Endothelial cell of umbilical vein (primary cell): ENCODE results near the gene UBXN6. TPM values are rescaled to one million over a fixed set of nuclear protein-coding genes. Genes with fewer than 3 reads are reported as not detected.

ENCODE experiments used
- BruUV-seq: library from RNA; stranded (reverse); fragments of 400-500 nt; replicated peaks from 2 replicates; lab custom pipeline; 2021; lab: Mats Ljungman, UMichigan
- CTCF ChIA-PET: fragments of 300-600, 350-600 bp; sonication (Branson Sonifier 250); formaldehyde crosslinking; loops from one replicate; lab custom pipeline; 2021; ENCODE audit warnings: antibody characterized with exemption, inconsistent platforms; lab: Charles Lee
- POLR2A ChIA-PET: fragments of 300-600, 350-600 bp; sonication (Branson Sonifier 250); formaldehyde crosslinking; loops from one replicate; lab custom pipeline; 2021; ENCODE audit warnings: antibody characterized with exemption, inconsistent platforms; lab: Charles Lee
- DNase-seq: peaks from one replicate; pipeline ENCODE4 v3.0.0-alpha.2; 2011; ENCODE audit warnings: low read depth, low spot score
- FAIRE-seq: peaks from 2 replicates; lab custom pipeline; 2011; peaks lifted over from hg19 to GRCh38; lab: Jason Lieb, UNC
- H2AFZ ChIP-seq: 2 replicates; pipeline ENCODE4 v1.6.0; 2012; ENCODE audit warnings: low read depth, low read length, control low read depth, inconsistent platforms
- H3K27ac ChIP-seq: 2 replicates; pipeline ENCODE4 v1.5.1; 2011; ENCODE audit warnings: low read depth, mild to moderate bottlenecking, control low read depth, low read length, moderate library complexity; ENCODE audit not compliant: insufficient read depth
- H3K27me3 ChIP-seq, 2 experiments: 2 replicates each; pipeline versions ENCODE4 v1.6.0 to v1.6.1; 2011; ENCODE audit warnings: low read length in 2 of 2, mixed read lengths in 1 of 2; ENCODE audit not compliant: control insufficient read depth in 2 of 2, insufficient read depth in 2 of 2
- H3K36me3 ChIP-seq, 2 experiments: 2 replicates in 1 of 2; 3 replicates in 1 of 2; pipeline ENCODE4 v1.5.1; 2011; ENCODE audit warnings: low read length in 2 of 2, mild to moderate bottlenecking in 1 of 2, moderate library complexity in 1 of 2; ENCODE audit not compliant: control insufficient read depth in 2 of 2, insufficient read depth in 2 of 2; ENCODE audit errors: extremely low read depth in 1 of 2
- H3K4me1 ChIP-seq: 3 replicates; pipeline ENCODE4 v1.5.1; 2011; ENCODE audit warnings: mild to moderate bottlenecking, low read length; ENCODE audit not compliant: control insufficient read depth, insufficient read depth; ENCODE audit errors: extremely low read depth
- H3K4me2 ChIP-seq: 2 replicates; pipeline ENCODE4 v1.6.1; 2011; ENCODE audit warnings: low read length, control low read depth, mixed read lengths; ENCODE audit not compliant: insufficient read depth
- H3K4me3 ChIP-seq, 3 experiments: fragments of 200-600 bp in 1 of 3; sonication (generic), shearing (Covaris generic) in 1 of 3; replicated peaks in 1 of 3; 2 replicates each; pipeline ENCODE4 v1.5.1; 2011 to 2016; ENCODE audit warnings: control low read depth in 3 of 3, low read length in 3 of 3, mild to moderate bottlenecking in 2 of 3, inconsistent platforms in 1 of 3, low read depth in 1 of 3, moderate library complexity in 1 of 3; ENCODE audit not compliant: insufficient read depth in 1 of 3
- H3K79me2 ChIP-seq: 2 replicates; pipeline ENCODE4 v1.6.0; 2012; ENCODE audit warnings: low read length, inconsistent platforms; ENCODE audit not compliant: control insufficient read depth, insufficient read depth
- H3K9ac ChIP-seq: replicated peaks from 2 replicates; pipeline ENCODE3; 2011; ENCODE audit warnings: low read length, control low read depth; ENCODE audit not compliant: insufficient read depth; ENCODE audit errors: extremely low read depth
- H3K9me1 ChIP-seq: replicated peaks from 3 replicates; pipeline ENCODE4 v1.6.0; 2011; ENCODE audit warnings: mild to moderate bottlenecking, low read length; ENCODE audit not compliant: control insufficient read depth, insufficient read depth; ENCODE audit errors: extremely low read depth
- H3K9me3 ChIP-seq: replicated peaks from 2 replicates; pipeline ENCODE4 v1.5.1; 2012; ENCODE audit warnings: low read length, inconsistent platforms; ENCODE audit not compliant: control insufficient read depth, insufficient read depth
- H4K20me1 ChIP-seq: replicated peaks from 2 replicates; pipeline ENCODE3; 2011; ENCODE audit warnings: mild to moderate bottlenecking, low read length; ENCODE audit not compliant: control insufficient read depth, insufficient read depth; ENCODE audit errors: extremely low read depth
- CTCF ChIP-seq, 2 donors: IDR thresholded peaks; 1 replicate in 1 of 2; 2 replicates in 1 of 2; pipeline ENCODE4 v1.5.1; 2011; ENCODE audit warnings: low read length in 2 of 2, mild to moderate bottlenecking in 2 of 2, moderate library complexity in 2 of 2, control low read depth in 1 of 2, inconsistent platforms in 1 of 2, low read depth in 1 of 2; ENCODE audit not compliant: insufficient read depth in 1 of 2; ENCODE audit errors: extremely low read depth in 1 of 2
- EZH2 ChIP-seq: IDR thresholded peaks from 2 replicates; pipeline ENCODE4 v1.6.1; 2012; ENCODE audit warnings: borderline replicate concordance, low read depth, mild to moderate bottlenecking, moderate library complexity, low read length, inconsistent platforms; ENCODE audit not compliant: severe bottlenecking
- FOS ChIP-seq: IDR thresholded peaks from 2 replicates; pipeline ENCODE4 v1.6.1; 2011; ENCODE audit warnings: mild to moderate bottlenecking, low read length, moderate library complexity, borderline replicate concordance; ENCODE audit not compliant: insufficient read depth
- GATA2 ChIP-seq: IDR thresholded peaks from 2 replicates; pipeline ENCODE4 v1.7.0; 2011; ENCODE audit warnings: low read depth, mild to moderate bottlenecking, moderate library complexity, mixed read lengths, low read length; ENCODE audit not compliant: insufficient read length, insufficient read depth
- JUN ChIP-seq: IDR thresholded peaks from 2 replicates; pipeline ENCODE4 v1.6.1; 2011; ENCODE audit warnings: borderline replicate concordance, low read depth; ENCODE audit not compliant: insufficient read length, insufficient read depth
- MAX ChIP-seq: IDR thresholded peaks from 2 replicates; pipeline ENCODE4 v1.6.1; 2011; ENCODE audit not compliant: insufficient read depth, insufficient read length
- MYC ChIP-seq: IDR thresholded peaks from one replicate; pipeline ENCODE4 v1.6.1; 2011; ENCODE audit warnings: mild to moderate bottlenecking, low read depth, low read length
- POLR2A ChIP-seq: IDR thresholded peaks from 2 replicates; pipeline ENCODE4 v1.6.1; 2012; ENCODE audit warnings: low read depth, mild to moderate bottlenecking, control low read depth, low read length
- POLR2AphosphoS5 ChIP-seq: IDR thresholded peaks from 2 replicates; pipeline ENCODE4 v1.6.1; 2012; ENCODE audit warnings: low read depth, mild to moderate bottlenecking, control low read depth, low read length, moderate library complexity; ENCODE audit not compliant: insufficient read depth
- dilution Hi-C: fragments of 300-500 bp; cut with MboI; formaldehyde crosslinking; loops from one replicate; pipeline ENCODE4 v1.15.0; 2019; ENCODE audit warnings: low sequenced_read_pairs; ENCODE audit not compliant: extremely low pct_ligation_motif_present
- intact Hi-C: fragments of 100-400 bp; cut with micrococcal nuclease; formaldehyde crosslinking; loops from one replicate; pipeline ENCODE4 v1.10.0; 2022
- polyA plus RNA-seq, 4 experiments: library from polyadenylated mRNA; depleted of rRNA in 3 of 4; stranded (reverse) in 3 of 4; unstranded in 1 of 4; fragments of >200 nt; gene quantifications; 2 replicates each; pipeline versions ENCODE4 v1.2.1 to v1.2.3, GENCODE V29; 2011 to 2012; ENCODE audit warnings: missing spikeins in 1 of 4
- total RNA-seq: library from RNA; stranded (reverse); gene quantifications from 2 replicates; pipeline ENCODE4 v1.2.3, GENCODE V29; 2021

Gene UBXN6
- total and polyA plus RNA-seq, 2 donors (not counting 3 experiments of a cell fraction or from before 2014, with no cell fraction given), result 78.5 to 93.7 TPM

GRCh38 chr19:4464815-4465581 is 7.4 kb upstream of the UBXN6 start:
- Histone ChIP-seq H3K4me1 (no peaks in the 10 kb centered on the region), H3K9me3 (no peaks in the 10 kb centered on the region), H2AFZ (no peak overlapping the region), H3K4me3 (no peak overlapping the region), H3K27ac (no peak overlapping the region), H3K9me1 (no peaks in the 10 kb centered on the region), H3K9ac (no peak overlapping the region), H3K27me3 (no peaks in the 10 kb centered on the region), H4K20me1 (no peaks in the 10 kb centered on the region), H3K79me2 (no peaks in the 10 kb centered on the region), H3K4me2 (no peak overlapping the region), H3K36me3 (no peaks in the 10 kb centered on the region)
- no peak for TF ChIP-seq POLR2AphosphoS5
- TF ChIP-seq EZH2, result no peak
- TF ChIP-seq GATA2, result no peak
- no peak for TF ChIP-seq JUN
- TF ChIP-seq MAX, result no peak
- no peak for TF ChIP-seq CTCF (IDR thresholded peaks at IDR 0.05; ENCODE audit: extremely low read depth in 1 of 2, insufficient read depth in 1 of 2, low read depth in 1 of 2, low read length in 2 of 2)
- TF ChIP-seq FOS, result no peak
- TF ChIP-seq POLR2A, result no peak
- no peak for TF ChIP-seq MYC
- DNase-seq (no peak), FAIRE-seq (no peak)
- BruUV-seq, result no TSS peak
- CTCF ChIA-PET, result no interaction called here
- dilution Hi-C loops (no loop called here), intact Hi-C loops (no loop called here)
- POLR2A ChIA-PET, result interaction anchor here (0.5 kb wide), 1 partner anchor 137 kb away, joined by 10 read pairs; no protein-coding TSS in a partner anchor
